ENCODE data around the gene BIRC3. TPM values are rescaled to one million over a fixed set of nuclear protein-coding genes. Genes with fewer than 3 reads are reported as not detected.
A peak's percentile ranks its signal among the peaks of the same experiment; 100 is the strongest.

The BIRC3 gene
- total and polyA plus RNA-seq, 2 donors from 2014 or later: 3.9 to 110 TPM

GRCh38 chr11:102307727-102308038 is 9.6 kb upstream of the BIRC3 start:
- no peak for DNase-seq
- Histone ChIP-seq H3K9me3 (ENCODE audit: control insufficient read depth in 2 of 3, insufficient read depth in 1 of 3, low read length in 3 of 3) (no peaks in the 10 kb centered on the region), H3K27me3 (ENCODE audit: control insufficient read depth, insufficient read depth, low read length) (no peaks in the 10 kb centered on the region), H3K9ac (ENCODE audit: low read length in 3 of 3) (no peak overlapping the region), H3K4me3 (ENCODE audit: low read length in 3 of 3) (no peak overlapping the region), H3K36me3 (ENCODE audit: control insufficient read depth in 2 of 3, insufficient read depth in 3 of 3, low read length in 3 of 3) (no peaks in the 10 kb centered on the region), H3K27ac (ENCODE audit: low read depth in 2 of 2, low read length in 2 of 2) (no peak overlapping the region), H3K4me1 (ENCODE audit: control insufficient read depth in 2 of 3, insufficient read depth in 2 of 3, low read depth in 1 of 3, low read length in 3 of 3) (no peaks in the 10 kb centered on the region)
- TF ChIP-seq CTCF (IDR thresholded peaks at IDR 0.05; ENCODE audit: borderline replicate concordance, extremely low read depth, insufficient read depth): no peak
- FAIRE-seq: no peak
- intact Hi-C loops (cut with DNase I): no loop called here

GRCh38 chr11:102309621-102310541 is 7.4 kb upstream of the BIRC3 start:
- H3K4me1 ChIP-seq (ENCODE audit: control insufficient read depth in 2 of 3, insufficient read depth in 2 of 3, low read depth in 1 of 3, low read length in 3 of 3): no peaks in the 10 kb centered on the region
- H3K27ac ChIP-seq (ENCODE audit: low read depth in 2 of 2, low read length in 2 of 2): no peak overlapping the region
- H3K9me3 ChIP-seq (ENCODE audit: control insufficient read depth in 2 of 3, insufficient read depth in 1 of 3, low read length in 3 of 3): no peaks in the 10 kb centered on the region
- intact Hi-C loops (cut with DNase I): no loop called here
- H3K4me3 ChIP-seq (ENCODE audit: low read length in 3 of 3): no peak overlapping the region
- FAIRE-seq (no peak), DNase-seq (no peak)
- H3K36me3 ChIP-seq (ENCODE audit: control insufficient read depth in 2 of 3, insufficient read depth in 3 of 3, low read length in 3 of 3): no peaks in the 10 kb centered on the region
- no peaks in the 10 kb centered on the region for H3K27me3 ChIP-seq (ENCODE audit: control insufficient read depth, insufficient read depth, low read length)
- H3K9ac ChIP-seq (ENCODE audit: low read length in 3 of 3): no peak overlapping the region
- TF ChIP-seq CTCF (IDR thresholded peaks at IDR 0.05; ENCODE audit: borderline replicate concordance, extremely low read depth, insufficient read depth): no peak

GRCh38 chr11:102312667-102313066 is 4.6 kb upstream of the BIRC3 start:
- H3K36me3 ChIP-seq (ENCODE audit: control insufficient read depth in 2 of 3, insufficient read depth in 3 of 3, low read length in 3 of 3): no peaks in the 10 kb centered on the region
- TF ChIP-seq CTCF (IDR thresholded peaks at IDR 0.05; ENCODE audit: borderline replicate concordance, extremely low read depth, insufficient read depth): no peak
- peak; percentile 83 for FAIRE-seq
- intact Hi-C loops (cut with DNase I): no loop called here
- H3K27me3 ChIP-seq (ENCODE audit: control insufficient read depth, insufficient read depth, low read length): no peaks in the 10 kb centered on the region
- peak overlapping the region in 1 of 3 donors; percentile 45 for H3K4me3 ChIP-seq (ENCODE audit: low read length in 3 of 3)
- H3K9ac ChIP-seq (ENCODE audit: low read length in 3 of 3): peak overlapping the region in 1 of 3 donors; percentile 29
- H3K9me3 ChIP-seq (ENCODE audit: control insufficient read depth in 2 of 3, insufficient read depth in 1 of 3, low read length in 3 of 3): no peaks in the 10 kb centered on the region
- no peaks in the 10 kb centered on the region for H3K4me1 ChIP-seq (ENCODE audit: control insufficient read depth in 2 of 3, insufficient read depth in 2 of 3, low read depth in 1 of 3, low read length in 3 of 3)
- DNase-seq: peak in 1 of 5 donors; percentile 34
- H3K27ac ChIP-seq (ENCODE audit: low read depth in 2 of 2, low read length in 2 of 2): peak overlapping the region in 1 of 2 donors; percentile 1

Data from kidney (tissue), 14 donors.